ENCODE data around the gene AK2.

The AK2 gene

DNA sequence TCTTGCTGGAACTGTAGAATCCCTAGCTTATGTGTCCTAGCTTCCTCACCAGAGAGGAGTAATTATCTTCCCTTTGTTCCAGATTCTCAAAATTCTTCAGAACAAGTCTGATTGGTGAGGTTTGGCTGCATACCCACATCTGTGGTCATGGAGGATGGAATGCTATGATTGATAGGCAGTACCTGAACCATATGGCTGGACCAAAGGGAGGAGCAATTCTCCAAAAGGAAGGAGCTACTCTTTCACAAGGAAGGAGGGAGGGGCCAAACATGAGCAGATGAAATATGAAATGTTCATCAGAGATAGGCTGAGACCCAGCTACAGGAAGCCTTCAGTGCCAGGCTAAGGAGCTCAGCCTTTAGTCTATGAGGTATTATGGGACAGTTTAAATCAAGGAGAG, 67.1 kb downstream of the AK2 start:
- no peak for DNase-seq

DNA sequence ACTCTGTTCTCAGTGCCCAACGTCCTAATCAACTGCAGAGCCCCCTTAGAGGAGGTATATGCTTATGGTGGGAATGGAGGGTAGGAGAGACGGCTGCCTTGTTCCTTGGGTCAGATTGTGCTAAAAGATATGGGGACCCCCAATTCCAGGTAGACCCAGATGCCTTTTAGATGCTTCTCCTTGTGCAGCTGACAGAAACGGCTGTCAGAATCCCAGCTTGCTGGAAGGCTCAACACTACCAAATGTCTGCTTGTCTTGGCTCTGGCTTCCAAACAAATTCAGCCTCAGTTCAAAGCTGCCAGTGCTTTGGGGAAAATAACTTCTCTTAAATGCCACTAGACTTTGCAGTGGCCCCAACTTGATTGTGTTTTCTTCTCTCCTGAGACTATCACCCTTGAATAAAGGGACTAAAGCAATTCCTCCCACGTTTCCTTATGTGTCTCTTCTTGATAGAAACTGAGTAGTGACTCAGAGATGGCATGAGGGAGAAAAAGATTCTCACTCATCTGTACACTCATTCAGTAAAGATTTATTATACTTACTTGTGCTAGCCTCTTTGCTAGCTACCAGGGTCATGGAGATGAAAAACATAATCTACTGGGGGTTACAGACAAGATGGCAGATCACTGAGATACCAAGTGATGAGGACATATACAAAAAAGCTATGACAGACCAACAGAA, 68.7 kb downstream of the AK2 start:
- DNase-seq, result no peak

DNA sequence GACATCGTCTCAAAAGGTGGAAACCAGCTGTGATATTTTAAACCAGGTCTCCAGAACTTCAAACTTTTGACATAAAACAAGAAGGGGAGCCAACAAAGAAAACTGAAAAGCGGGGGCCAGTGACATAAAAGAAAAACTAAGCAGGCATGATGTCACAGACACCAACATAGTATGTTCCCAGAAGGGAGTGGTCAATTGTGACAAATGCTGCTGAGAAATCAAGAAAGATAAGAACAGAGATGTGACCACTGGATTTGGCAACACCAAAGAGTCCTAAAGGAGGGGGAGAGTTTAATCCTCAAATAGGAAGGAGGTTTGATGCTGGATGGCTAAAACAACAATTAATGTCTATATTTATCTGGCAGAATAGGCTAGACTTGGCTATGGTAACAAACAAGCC, 69.8 kb downstream of the AK2 start:
- no peak for DNase-seq

DNA sequence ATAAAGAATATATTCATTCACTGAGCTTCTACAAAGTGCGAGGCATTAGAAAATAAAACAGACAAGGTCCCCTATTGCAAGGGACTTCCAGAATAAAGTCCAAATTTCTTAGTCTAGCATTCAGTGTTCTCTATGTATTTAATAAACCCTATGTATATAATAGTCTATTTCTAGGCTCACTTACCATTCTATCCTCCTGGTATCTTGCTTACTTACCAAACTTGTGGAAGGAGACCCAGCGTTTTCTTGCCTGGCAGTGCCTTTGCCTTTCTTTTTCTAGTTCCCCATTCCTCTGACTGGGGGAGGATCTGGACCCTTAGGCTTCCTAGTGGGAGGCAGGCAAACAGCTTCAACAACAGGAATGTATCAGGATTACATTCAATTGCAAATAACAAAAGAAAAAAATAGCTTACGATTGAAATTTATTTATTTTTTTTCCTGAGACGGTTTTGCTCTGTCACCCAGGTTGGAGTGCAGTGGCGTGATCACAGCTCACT, 71.4 kb downstream of the AK2 start:
- DNase-seq, result no peak

DNA sequence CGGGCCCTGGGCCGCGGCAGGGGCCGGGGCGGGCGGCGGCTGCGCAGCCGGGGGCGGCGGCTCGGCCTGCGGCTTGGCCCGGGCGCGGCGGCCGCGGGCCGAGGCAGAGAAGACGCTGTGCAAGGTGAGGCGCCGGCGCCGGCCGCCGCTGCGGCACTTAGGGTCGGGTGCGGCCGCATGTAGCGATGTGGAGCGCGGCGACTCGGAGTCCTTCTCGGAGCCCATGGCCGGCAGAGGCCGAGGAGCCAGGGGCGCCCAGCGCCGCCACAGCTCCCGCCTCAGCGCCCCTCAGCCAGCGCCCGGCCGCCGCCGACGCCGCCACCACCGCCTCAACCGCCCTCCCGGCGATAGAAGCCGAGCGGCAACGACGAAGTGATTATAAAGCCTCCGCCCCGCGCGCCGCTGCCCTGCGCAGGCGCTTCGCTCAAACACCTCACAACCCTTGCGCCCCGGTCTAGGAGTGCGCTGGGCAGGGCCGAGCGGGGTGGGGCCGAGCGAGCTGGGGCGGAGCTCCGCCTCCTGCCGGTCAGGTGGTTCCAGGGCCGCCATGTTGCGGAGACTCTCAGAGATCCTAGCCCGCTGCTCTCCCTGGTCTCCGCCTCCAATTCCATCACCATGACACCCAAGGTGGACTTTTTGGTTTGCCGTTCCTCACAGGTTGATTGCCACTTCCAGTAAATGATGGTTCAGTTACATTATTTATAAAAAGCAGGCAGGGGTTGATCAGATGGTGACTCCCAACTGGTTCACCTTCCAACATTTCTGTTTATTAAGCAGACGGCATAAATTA, 72.0 kb downstream of the AK2 start, which contains the start of gene RNF19B:
TSS of gene RNF19B (minus strand) at position 349 of the 790 bp plus-strand sequence. CDS start at position 225, 124 bp downstream.
- DNase-seq, result peak; percentile 98

DNA sequence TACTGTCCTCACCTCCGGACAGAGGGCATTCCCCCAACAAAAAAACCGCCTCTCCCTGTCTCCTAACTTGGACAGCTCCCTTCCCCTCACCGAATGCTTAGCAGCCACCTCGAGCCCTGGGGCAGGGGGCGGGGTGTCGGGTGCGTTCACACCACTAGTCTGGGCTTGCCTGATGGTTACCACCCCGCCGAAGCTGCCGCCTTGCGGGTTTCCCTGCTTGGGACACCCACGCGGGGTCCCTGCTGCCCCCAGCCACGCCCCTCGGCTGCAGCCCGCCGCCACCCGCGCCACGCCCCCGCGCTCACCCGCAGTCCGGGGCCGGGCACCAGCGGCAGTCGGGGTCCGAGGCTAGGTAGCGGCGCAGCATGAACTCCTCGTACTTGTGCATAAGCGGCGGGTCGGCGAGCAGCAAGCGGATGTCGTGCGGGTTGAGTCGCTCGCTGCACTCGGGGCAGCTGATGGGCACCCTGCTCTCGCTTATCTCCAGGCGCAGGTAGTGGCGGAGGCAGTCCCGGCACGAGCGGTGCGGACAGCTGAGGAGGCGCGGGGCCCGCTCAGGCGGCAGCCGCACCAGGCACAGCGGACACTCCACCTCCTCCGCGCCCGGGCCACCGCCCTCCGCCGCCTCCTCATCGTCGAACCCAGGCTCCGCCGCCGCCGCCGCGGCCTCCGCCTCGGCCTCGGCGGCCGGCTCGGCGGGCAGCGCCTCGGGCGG, 72.8 kb downstream of the AK2 start:
- DNase-seq, result peak; percentile 63

DNA sequence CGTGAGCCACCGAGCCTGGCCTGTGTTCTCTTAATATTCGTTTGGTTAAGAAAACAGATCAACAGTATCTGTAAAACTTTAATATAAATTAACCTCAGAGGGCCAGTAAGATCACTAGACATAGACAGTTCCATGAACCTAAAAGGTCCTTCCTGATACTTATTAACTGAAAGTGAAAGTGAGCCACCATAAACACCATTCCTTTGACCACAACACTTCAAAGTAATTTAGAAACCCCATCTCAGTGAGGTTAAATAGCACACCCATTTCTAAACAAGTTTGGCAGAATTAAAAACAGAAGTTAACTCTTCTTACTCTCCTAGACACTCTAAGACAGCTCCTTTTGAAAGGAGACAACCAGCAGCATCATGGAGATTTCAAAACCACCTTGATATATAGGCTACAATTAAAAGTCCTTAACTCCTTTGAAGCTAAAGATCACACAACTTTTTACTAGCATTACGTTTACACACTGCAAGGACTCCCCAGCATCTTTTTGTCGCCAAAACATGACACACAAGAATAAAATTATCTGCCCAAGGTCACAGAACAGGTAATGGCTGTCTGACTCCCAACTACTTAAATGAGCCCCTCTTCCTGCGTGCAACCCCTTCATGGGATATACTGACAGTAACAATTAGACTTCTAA, 74.3 kb downstream of the AK2 start:
- no peak for DNase-seq

DNA sequence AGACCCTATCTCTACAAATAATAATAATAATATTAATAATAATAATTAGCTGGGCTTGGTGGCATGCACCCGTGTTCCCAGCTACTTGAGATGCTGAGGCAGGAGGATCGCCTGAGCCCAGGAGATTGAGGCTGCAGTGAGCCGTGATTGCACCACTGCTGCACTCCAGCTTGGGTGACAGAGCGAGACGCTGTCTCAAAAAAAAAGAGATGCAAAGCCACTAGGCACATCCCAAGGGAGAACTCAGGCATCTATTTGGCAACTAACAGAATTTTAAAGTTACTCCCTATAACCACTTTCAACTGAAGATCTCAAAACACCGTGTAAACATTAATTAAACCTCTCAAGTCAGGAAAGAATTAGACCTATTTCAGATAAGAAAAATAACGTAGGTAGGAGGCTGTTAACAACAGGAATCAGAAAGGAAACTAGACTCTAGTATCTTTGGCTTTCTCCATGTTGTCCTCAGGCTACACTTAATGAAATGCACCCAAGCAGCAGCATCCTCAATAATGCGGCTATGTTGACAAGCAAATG, 75.8 kb downstream of the AK2 start:
- DNase-seq, result no peak

DNA sequence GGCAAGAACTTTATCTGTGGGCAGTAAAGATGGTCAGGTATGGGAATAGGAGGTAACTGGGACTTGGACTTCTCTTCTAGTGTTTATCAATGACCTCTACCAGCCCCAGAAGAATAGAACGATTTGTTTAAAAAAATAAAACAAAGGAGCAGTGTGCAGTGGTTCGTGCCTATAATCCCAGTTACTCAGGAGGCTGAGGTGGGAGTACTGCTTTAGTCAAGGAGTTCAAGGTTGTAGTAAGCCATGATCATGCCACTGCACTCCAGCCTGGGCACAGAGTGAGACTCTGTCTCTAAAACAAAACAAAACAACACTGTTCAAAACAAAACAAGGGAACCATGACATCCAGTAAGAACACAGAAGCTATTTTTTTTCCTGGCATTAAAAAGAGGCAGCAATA, 76.3 kb downstream of the AK2 start:
- no peak for DNase-seq

DNA sequence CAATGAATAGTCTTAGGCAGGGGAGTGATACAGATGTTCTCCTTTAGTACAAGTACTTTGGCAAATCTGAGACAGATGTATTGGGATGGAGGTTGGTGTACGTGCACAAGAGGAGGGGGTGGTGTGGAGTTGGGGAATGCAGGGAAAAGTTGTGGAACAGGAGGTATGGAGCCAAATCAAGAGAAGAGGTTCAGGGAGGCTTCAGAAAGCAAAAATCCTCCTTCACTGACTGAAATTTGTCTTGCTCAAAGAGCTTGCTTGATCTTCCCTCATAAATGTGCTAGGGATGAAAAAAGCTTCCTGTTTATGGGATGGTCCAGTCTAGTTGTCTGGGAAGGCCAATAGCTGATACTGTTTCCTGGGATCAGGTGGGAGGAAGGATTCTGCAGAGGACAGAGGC, 77.9 kb downstream of the AK2 start:
- no peak for DNase-seq
